Chondrocyte (in vitro differentiated cells): ENCODE data around the gene SLC22A1. TPM values are rescaled to one million over a fixed set of nuclear protein-coding genes. Genes with fewer than 3 reads are reported as not detected.
A peak's percentile ranks its signal among the peaks of the same experiment; 100 is the strongest.

ENCODE experiments used
- DNase-seq: peaks from one replicate; pipeline ENCODE4 v3.0.0; 2021; ENCODE audit warnings: mixed read lengths, low spot score
- H3K27ac Mint-ChIP-seq: one replicate; pipeline ENCODE4 v1.8.0; 2021; ENCODE audit warnings: mild to moderate bottlenecking, moderate library complexity, mixed read lengths; ENCODE audit not compliant: unreplicated experiment
- H3K27me3 Mint-ChIP-seq: 2 replicates; pipeline ENCODE4 v1.8.0; 2021; ENCODE audit warnings: low read depth, mixed read lengths
- H3K36me3 Mint-ChIP-seq: 2 replicates; pipeline ENCODE4 v1.8.0; 2021; ENCODE audit warnings: low read depth, mixed read lengths
- H3K4me1 Mint-ChIP-seq: 2 replicates; pipeline ENCODE4 v1.8.0; 2021; ENCODE audit warnings: low read depth, mild to moderate bottlenecking, mixed read lengths
- H3K4me3 Mint-ChIP-seq: one replicate; pipeline ENCODE4 v1.8.0; 2021; ENCODE audit warnings: mild to moderate bottlenecking, moderate library complexity, mixed read lengths; ENCODE audit not compliant: unreplicated experiment
- H3K9me3 Mint-ChIP-seq: 2 replicates; pipeline ENCODE4 v1.8.0; 2021; ENCODE audit warnings: low read depth, mixed read lengths
- total RNA-seq: library from RNA; stranded (reverse); gene quantifications from 3 replicates; pipeline ENCODE4 v1.2.1, GENCODE V29; 2021
- TF ChIP-seq, protein P1 (sequence below): fragments of 200-600 bp; sonication (generic); IDR thresholded peaks from 2 replicates; pipeline ENCODE4 v1.5.0; 2021; ENCODE audit warnings: antibody characterized with exemption, mild to moderate bottlenecking, moderate library complexity

SLC22A1 gene
- total RNA-seq, 1 donor from 2014 or later = 2.9 TPM

DNA sequence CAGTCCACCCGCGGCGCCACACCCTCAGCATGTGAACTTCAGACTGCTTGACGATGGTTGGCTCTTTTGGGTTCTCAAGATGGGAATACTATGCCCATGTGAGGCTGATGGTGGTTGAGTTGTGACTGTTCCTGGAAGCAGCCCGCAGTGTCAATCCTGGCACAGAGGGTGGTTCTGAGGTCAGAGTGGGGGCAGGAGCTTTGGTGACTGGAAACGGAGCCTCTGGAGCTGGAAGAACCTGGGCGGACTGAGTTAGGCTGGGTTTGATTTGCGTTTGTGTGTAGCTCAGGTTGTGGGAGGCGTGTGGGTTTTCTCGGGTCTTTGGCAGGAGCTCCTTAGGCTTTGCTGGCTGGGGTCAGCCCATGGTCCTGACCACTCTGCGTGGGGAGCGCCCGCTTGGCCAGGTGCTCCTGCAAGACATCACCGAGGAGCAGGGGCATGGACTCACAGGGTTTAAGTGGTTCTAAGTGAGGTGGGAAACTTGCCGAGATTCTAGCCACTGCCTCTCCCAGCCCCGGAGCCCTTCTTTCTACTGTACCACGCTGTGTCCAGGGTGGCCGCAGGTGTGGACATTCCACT, 37.3 kb upstream of the SLC22A1 start:
- peaks cover 46% of the 10 kb centered on the region for H3K36me3 Mint-ChIP-seq
- no peak for DNase-seq
- H3K4me3 Mint-ChIP-seq = no peak overlapping the region
- peak overlapping the region; percentile 29 for H3K27ac Mint-ChIP-seq
- no peaks in the 10 kb centered on the region for H3K9me3 Mint-ChIP-seq
- no peaks in the 10 kb centered on the region for H3K27me3 Mint-ChIP-seq
- TF ChIP-seq, protein P1, sequence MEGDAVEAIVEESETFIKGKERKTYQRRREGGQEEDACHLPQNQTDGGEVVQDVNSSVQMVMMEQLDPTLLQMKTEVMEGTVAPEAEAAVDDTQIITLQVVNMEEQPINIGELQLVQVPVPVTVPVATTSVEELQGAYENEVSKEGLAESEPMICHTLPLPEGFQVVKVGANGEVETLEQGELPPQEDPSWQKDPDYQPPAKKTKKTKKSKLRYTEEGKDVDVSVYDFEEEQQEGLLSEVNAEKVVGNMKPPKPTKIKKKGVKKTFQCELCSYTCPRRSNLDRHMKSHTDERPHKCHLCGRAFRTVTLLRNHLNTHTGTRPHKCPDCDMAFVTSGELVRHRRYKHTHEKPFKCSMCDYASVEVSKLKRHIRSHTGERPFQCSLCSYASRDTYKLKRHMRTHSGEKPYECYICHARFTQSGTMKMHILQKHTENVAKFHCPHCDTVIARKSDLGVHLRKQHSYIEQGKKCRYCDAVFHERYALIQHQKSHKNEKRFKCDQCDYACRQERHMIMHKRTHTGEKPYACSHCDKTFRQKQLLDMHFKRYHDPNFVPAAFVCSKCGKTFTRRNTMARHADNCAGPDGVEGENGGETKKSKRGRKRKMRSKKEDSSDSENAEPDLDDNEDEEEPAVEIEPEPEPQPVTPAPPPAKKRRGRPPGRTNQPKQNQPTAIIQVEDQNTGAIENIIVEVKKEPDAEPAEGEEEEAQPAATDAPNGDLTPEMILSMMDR = no peak
- H3K4me1 Mint-ChIP-seq = peaks cover 8% of the 10 kb centered on the region

DNA sequence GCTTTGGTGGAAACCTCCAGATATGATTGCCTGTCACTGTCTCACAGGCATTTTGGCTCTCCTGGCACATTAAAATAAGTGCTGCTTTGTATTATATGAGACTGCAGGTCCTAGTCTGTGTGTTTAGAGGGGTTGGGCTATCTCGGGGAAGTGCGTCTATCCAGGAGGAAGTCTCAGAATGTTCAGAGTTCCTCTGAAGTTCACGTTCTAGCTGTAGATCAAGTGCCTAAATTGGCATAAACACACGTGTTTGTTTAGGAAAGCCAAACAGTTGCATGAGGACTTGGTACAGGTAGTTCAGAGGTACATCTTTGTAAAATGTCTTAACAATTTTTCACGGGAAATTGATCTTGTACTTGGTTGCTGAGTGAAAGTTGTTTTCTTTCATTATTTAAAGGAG, 36.4 kb upstream of the SLC22A1 start:
- Mint-ChIP-seq H3K36me3 (peaks cover 42% of the 10 kb centered on the region), H3K27ac (no peak overlapping the region), H3K4me3 (no peak overlapping the region), H3K9me3 (no peaks in the 10 kb centered on the region), H3K4me1 (peaks cover 8% of the 10 kb centered on the region), H3K27me3 (no peaks in the 10 kb centered on the region)
- TF ChIP-seq, protein P1 = no peak
- no peak for DNase-seq

DNA sequence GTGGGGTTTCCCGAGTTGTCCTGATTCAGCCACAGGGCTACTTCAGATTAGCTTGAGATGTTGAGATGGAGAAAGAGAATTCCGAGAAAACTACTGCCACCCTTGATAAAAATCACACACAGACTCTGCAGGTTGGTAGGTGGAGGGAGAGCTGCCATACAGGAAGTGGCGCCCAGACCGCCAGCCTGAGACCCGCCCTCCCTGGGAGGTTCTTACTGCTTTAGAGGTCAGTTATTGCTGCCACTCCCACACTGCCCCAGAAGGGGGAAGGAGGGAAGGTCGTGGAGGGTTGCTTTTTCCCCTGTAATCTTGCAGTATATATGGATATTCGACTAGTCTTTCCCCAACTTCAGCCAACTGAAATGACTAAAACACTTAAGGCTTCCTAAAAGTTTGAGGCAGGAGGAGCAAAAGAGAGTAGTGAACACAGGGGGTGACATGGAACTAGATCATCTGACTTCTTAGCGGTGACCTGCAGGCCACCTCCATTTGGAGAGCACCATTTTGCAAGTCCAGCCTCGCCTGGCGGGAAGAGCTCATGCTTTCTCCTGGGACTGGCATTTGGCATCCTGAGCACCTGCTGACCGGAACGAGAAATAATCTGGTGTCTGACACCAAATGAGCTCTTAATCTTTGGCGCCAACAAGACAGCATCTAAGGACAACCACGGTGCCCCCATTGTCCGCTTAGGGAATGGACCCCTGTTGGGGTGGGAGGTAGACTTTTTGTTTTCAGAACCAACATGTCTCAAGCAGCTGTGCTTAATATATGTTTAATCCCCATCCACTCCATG, 35.7 kb upstream of the SLC22A1 start:
- Mint-ChIP-seq H3K27me3 (no peaks in the 10 kb centered on the region), H3K36me3 (peaks cover 38% of the 10 kb centered on the region), H3K4me1 (peaks cover 8% of the 10 kb centered on the region), H3K27ac (no peak overlapping the region), H3K4me3 (no peak overlapping the region), H3K9me3 (no peaks in the 10 kb centered on the region)
- TF ChIP-seq, protein P1 = no peak
- no peak for DNase-seq

DNA sequence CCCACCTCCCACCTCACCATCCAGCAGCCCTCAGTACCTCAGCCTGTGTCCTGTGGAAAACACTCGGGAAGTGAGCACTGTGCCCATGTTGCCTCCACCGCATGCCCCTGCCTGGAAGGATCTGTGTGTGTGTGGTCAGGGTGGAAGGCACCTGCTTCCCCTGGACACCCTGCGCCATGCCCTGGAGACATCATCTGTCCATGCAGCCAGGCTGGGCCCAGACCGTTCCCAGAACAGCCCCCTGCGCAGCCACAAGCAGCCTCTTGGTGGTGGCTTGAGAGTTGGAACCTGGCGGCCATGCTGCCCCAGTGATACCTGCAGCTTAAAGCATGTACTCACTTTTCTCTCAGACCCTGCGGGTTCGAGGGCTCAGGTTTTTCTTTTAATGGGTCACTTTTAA, 34.9 kb upstream of the SLC22A1 start:
- TF ChIP-seq, protein P1 = no peak
- H3K27ac Mint-ChIP-seq = no peak overlapping the region
- peaks cover 8% of the 10 kb centered on the region for H3K4me1 Mint-ChIP-seq
- H3K36me3 Mint-ChIP-seq = peaks cover 32% of the 10 kb centered on the region
- no peak for DNase-seq
- H3K9me3 Mint-ChIP-seq = no peaks in the 10 kb centered on the region
- H3K27me3 Mint-ChIP-seq = no peaks in the 10 kb centered on the region
- H3K4me3 Mint-ChIP-seq = no peak overlapping the region

DNA sequence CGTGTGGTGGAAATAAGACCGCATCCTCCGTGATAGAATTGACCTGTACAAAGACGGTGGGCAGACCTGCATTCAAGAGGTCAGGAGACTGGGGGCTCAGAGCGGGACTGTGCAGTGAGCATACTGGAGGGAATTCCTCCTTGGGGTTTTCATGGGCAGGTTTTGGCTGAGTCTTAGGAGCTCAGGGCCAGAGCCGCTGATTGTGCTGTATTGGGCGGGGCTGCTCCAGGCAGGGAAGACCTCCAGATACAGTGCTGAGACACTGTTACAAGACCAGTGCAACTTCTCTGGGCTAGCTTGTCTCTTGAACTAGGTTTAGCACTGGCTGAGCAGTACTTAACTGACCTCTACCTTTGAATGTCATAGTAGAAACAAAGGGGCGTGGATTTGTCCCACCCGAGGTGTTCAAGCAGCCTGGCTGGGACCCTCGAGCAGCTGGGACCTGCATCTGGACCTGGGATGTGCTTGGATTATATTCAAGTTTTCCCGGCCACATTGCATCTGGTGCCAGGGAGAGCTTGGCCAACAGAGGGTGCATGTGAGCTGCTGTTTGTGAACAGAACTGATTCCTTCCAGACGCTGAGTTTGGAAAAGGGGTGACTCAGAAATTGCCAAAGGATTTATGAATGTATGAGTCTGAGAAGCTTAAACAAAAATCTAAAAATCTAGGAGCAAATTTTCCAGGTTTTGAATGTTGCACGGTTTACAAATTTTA, 33.4 kb upstream of the SLC22A1 start:
- no peak for DNase-seq
- Mint-ChIP-seq H3K4me3 (no peak overlapping the region), H3K36me3 (peaks cover 34% of the 10 kb centered on the region), H3K27me3 (no peaks in the 10 kb centered on the region), H3K27ac (peak overlapping the region; percentile 17), H3K9me3 (no peaks in the 10 kb centered on the region), H3K4me1 (peaks cover 8% of the 10 kb centered on the region)
- TF ChIP-seq, protein P1 = peak; percentile 89
